Liver (tissue), 9 donors: Measurements from ENCODE around the gene TJP3. TPM values are rescaled to one million over a fixed set of nuclear protein-coding genes. Genes with fewer than 3 reads are reported as not detected.

Experiments used
- DNase-seq: peaks from one replicate; pipeline ENCODE4 v3.0.0-alpha.2; 2017; ENCODE audit warnings: low spot score
- H3K27ac ChIP-seq, 2 donors: one replicate each; pipeline ENCODE4 v1.7.0; 2013; ENCODE audit warnings: inconsistent platforms in 2 of 2, low read length in 2 of 2, control low read depth in 1 of 2, low read depth in 1 of 2, mild to moderate bottlenecking in 1 of 2
- H3K27me3 ChIP-seq, 4 donors: one replicate each; pipeline versions ENCODE4 v1.6.1 to v1.7.0; 2013; ENCODE audit warnings: low read length in 3 of 4, inconsistent platforms in 1 of 4, mild to moderate bottlenecking in 1 of 4, moderate library complexity in 1 of 4; ENCODE audit not compliant: control insufficient read depth in 4 of 4, insufficient read depth in 4 of 4
- H3K36me3 ChIP-seq, 4 donors: one replicate each; pipeline versions ENCODE4 v1.6.1 to v1.7.0; 2013; ENCODE audit warnings: low read length in 3 of 4, mild to moderate bottlenecking in 3 of 4, low read depth in 1 of 4, moderate library complexity in 1 of 4; ENCODE audit not compliant: control insufficient read depth in 4 of 4, insufficient read depth in 3 of 4
- H3K4me1 ChIP-seq, 4 donors: one replicate each; pipeline versions ENCODE4 v1.6.1 to v1.7.0; 2013; ENCODE audit warnings: low read length in 3 of 4, mild to moderate bottlenecking in 3 of 4, moderate library complexity in 1 of 4; ENCODE audit not compliant: control insufficient read depth in 4 of 4, insufficient read depth in 4 of 4
- H3K4me3 ChIP-seq, 3 donors: one replicate each; pipeline versions ENCODE4 v1.6.1 to v1.7.0; 2013; ENCODE audit warnings: low read length in 3 of 3, control low read depth in 1 of 3, low read depth in 1 of 3, mild to moderate bottlenecking in 1 of 3
- H3K9ac ChIP-seq, 2 donors: one replicate each; pipeline ENCODE4 v1.7.0; 2013; ENCODE audit warnings: low read length in 2 of 2, mild to moderate bottlenecking in 2 of 2, moderate library complexity in 2 of 2, control low read depth in 1 of 2, low read depth in 1 of 2
- H3K9me3 ChIP-seq, 4 donors: one replicate each; pipeline versions ENCODE4 v1.6.1 to v1.7.0; 2013; ENCODE audit warnings: low read length in 3 of 4; ENCODE audit not compliant: control insufficient read depth in 4 of 4
- EGR1 ChIP-seq, 2 donors: IDR thresholded peaks; 2 replicates each; pipeline ENCODE4 v1.6.1; 2016 to 2018; ENCODE audit warnings: antibody characterized with exemption in 2 of 2, low read depth in 2 of 2
- FOXA1 ChIP-seq: IDR thresholded peaks from 2 replicates; pipeline ENCODE4 v1.6.1; 2016; ENCODE audit warnings: antibody characterized with exemption
- FOXA2 ChIP-seq: IDR thresholded peaks from 2 replicates; pipeline ENCODE4 v1.6.1; 2016; ENCODE audit warnings: antibody characterized with exemption
- HNF4A ChIP-seq, 2 donors: conservative IDR thresholded peaks; 2 replicates each; pipeline ENCODE4 v1.6.1; 2016; ENCODE audit warnings: antibody characterized with exemption in 2 of 2, mild to moderate bottlenecking in 2 of 2
- HNF4G ChIP-seq: IDR thresholded peaks from 2 replicates; pipeline ENCODE4 v1.6.1; 2016; ENCODE audit warnings: antibody characterized with exemption
- NR2F2 ChIP-seq: IDR thresholded peaks from 2 replicates; pipeline ENCODE4 v1.6.1; 2016; ENCODE audit warnings: antibody characterized with exemption
- REST ChIP-seq: IDR thresholded peaks from 2 replicates; pipeline ENCODE4 v1.6.1; 2016; ENCODE audit warnings: antibody characterized with exemption, mild to moderate bottlenecking
- RXRA ChIP-seq, 2 donors: IDR thresholded peaks; 2 replicates each; pipeline ENCODE4 v1.6.1; 2017 to 2018; ENCODE audit warnings: antibody characterized with exemption in 2 of 2, mild to moderate bottlenecking in 1 of 2
- SP1 ChIP-seq: IDR thresholded peaks from 2 replicates; pipeline ENCODE4 v1.6.1; 2018; ENCODE audit warnings: antibody characterized with exemption, mild to moderate bottlenecking
- TAF1 ChIP-seq: conservative IDR thresholded peaks from 2 replicates; pipeline ENCODE4 v1.6.1; 2016; ENCODE audit warnings: antibody characterized with exemption, mild to moderate bottlenecking
- YY1 ChIP-seq: IDR thresholded peaks from 2 replicates; pipeline ENCODE4 v1.6.1; 2016; ENCODE audit warnings: antibody characterized with exemption, mild to moderate bottlenecking
- ZBTB33 ChIP-seq: IDR thresholded peaks from 2 replicates; pipeline ENCODE4 v1.6.1; 2016; ENCODE audit warnings: antibody characterized with exemption
- WGBS: extraction: QIAGEN DNeasy Blood & Tissue Kit; methylation state at CpG from one replicate; pipeline ENCODE4 v1.1.7; 2013; 5-methylcytosine and 5-hydroxymethylcytosine counted together
- polyA plus RNA-seq, 2 donors: library from polyadenylated mRNA; stranded (reverse) in 1 of 2; unstranded in 1 of 2; fragments of 200-250 nt in 1 of 2; fragments of >200 nt in 1 of 2; fragmentation: Nextera tagmentation in 1 of 2; extraction: Ambion mirVana in 1 of 2; gene quantifications; one replicate each; pipeline versions ENCODE4 v1.2.1 to v1.2.3, GENCODE V29; 2013 to 2015
- total RNA-seq, 2 donors: library from RNA; depleted of rRNA; stranded (reverse); fragments of >200 nt; gene quantifications; one replicate each; pipeline ENCODE4 v1.2.3, GENCODE V29; 2014
- TF ChIP-seq, protein P1 (sequence below): IDR thresholded peaks from 2 replicates; pipeline ENCODE4 v1.6.1; 2016; ENCODE audit warnings: antibody characterized with exemption
- TF ChIP-seq, protein P2 (sequence below): fragments of 150-350 bp; IDR thresholded peaks from 2 replicates; pipeline ENCODE4 v1.5.1; 2017; ENCODE audit warnings: improper control_type of control experiment, low read depth, low read length; ENCODE audit not compliant: missing input control
- TF ChIP-seq, protein P3 (sequence below): IDR thresholded peaks from 2 replicates; pipeline ENCODE4 v1.6.1; 2016; ENCODE audit warnings: antibody characterized with exemption
- donor health status: healthy.
- donor health status: healthy.
- donor health status: healthy.
- donor health status: healthy.
- donor health status: healthy.

Gene TJP3
- total and polyA plus RNA-seq, 4 donors, result 6.0 to 9.8 (median 6.7) TPM

DNA sequence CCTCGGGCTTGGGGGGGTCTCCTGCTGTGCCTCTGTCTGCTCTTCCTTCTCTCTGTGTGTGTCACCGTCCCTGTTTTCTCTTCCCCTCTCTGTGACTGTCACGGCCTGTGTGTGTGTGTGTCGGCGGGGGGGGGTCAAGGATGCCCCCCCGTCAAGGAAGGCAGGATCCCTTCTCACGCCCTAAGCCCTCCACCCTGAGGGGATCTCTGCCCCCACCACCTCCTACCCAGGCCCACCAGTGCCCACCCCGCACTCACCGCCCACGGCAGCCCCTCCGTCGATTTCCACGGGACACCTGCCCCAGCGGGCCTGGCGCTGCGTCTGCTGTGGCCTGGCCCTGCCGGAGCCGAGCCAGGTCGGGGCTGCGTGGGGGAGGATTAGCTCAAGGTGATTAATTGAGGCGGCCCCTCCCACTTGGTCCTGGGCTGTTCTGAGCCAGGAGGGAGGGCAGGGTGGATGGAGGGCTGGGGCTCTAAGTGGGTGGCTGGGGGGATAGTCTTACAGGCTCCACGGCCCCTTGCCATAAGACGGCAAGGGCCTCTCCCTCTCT lies 63.8 kb downstream of the TJP3 start, which contains the start of gene RAX2:
Gene RAX2 (minus strand): TSS at position 323 of the 550 bp plus-strand sequence. CDS start 486 bp downstream, outside the sequence.
- TF ChIP-seq EGR1 (IDR thresholded peaks at IDR 0.05; ENCODE audit: low read depth in 2 of 2) (no peak), RXRA (IDR thresholded peaks at IDR 0.05) (no peak), FOXA1 (no peak), REST (no peak), TAF1 (no peak), NR2F2 (no peak), HNF4A (conservative IDR thresholded peaks at IDR 0.05) (no peak), ZBTB33 (no peak), HNF4G (no peak)
- TF ChIP-seq, protein P1, sequence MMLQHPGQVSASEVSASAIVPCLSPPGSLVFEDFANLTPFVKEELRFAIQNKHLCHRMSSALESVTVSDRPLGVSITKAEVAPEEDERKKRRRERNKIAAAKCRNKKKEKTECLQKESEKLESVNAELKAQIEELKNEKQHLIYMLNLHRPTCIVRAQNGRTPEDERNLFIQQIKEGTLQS, result no peak
- H3K9me3 ChIP-seq, result no peaks in the 10 kb centered on the region
- no peak for DNase-seq

DNA sequence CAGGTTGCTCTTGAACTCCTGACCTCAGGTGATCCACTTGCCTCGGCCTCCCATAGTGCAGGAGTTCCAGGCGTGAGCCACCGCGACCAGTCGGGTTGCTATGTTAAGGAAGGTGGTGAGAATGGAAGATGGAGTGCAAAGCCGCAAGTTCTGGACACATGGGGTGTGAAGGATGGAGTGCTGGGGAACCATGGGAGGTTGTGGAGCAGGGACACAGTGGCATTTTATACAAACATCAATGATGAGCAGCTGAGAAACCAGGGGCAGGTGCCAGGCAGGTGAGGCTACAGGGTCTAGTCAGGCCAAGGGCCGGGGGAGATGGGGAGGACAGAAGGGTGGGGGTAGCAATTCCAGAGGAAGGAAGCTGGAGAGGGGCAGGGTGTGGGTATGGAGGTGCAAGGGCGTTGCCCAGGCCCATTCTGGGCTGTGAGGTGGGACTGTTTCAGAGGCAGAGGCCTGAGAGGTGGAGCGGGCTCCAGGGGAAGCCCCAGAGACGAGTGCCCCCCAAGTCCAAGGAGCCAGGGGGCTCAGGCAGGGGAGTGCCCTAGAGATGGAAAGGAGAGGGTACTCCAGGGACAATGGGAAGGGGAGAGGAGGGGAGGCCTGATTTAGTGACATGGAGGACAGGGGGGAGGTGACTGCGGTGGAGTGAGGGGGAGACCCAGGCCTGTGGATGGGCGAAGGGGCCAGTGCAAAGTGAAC lies 65.8 kb downstream of the TJP3 start:
- Histone ChIP-seq H3K36me3 (peaks cover 0 to 5% (median 2%) of the 10 kb centered on the region in 4 donors), H3K4me1 (no peaks in the 10 kb centered on the region), H3K4me3 (no peak overlapping the region), H3K27ac (no peak overlapping the region), H3K9me3 (no peaks in the 10 kb centered on the region), H3K9ac (no peak overlapping the region), H3K27me3 (no peaks in the 10 kb centered on the region)
- TF ChIP-seq SP1 (no peak), HNF4A (conservative IDR thresholded peaks at IDR 0.05) (no peak), RXRA (IDR thresholded peaks at IDR 0.05) (no peak), REST (no peak), NR2F2 (no peak), HNF4G (no peak), YY1 (no peak), ZBTB33 (no peak), FOXA2 (no peak)
- TF ChIP-seq, protein P2, sequence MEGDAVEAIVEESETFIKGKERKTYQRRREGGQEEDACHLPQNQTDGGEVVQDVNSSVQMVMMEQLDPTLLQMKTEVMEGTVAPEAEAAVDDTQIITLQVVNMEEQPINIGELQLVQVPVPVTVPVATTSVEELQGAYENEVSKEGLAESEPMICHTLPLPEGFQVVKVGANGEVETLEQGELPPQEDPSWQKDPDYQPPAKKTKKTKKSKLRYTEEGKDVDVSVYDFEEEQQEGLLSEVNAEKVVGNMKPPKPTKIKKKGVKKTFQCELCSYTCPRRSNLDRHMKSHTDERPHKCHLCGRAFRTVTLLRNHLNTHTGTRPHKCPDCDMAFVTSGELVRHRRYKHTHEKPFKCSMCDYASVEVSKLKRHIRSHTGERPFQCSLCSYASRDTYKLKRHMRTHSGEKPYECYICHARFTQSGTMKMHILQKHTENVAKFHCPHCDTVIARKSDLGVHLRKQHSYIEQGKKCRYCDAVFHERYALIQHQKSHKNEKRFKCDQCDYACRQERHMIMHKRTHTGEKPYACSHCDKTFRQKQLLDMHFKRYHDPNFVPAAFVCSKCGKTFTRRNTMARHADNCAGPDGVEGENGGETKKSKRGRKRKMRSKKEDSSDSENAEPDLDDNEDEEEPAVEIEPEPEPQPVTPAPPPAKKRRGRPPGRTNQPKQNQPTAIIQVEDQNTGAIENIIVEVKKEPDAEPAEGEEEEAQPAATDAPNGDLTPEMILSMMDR, result no peak
- TF ChIP-seq, protein P3, sequence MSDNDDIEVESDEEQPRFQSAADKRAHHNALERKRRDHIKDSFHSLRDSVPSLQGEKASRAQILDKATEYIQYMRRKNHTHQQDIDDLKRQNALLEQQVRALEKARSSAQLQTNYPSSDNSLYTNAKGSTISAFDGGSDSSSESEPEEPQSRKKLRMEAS, result no peak
- TF ChIP-seq, protein P1, result no peak
- DNase-seq, result no peak
- 82% methylated on average over 12 of the region's 12 CpGs for WGBS

More for the DNA sequence above, 63.8 kb downstream of the TJP3 start, which contains the start of gene RAX2:
- no peak within 1 kb of the TSS for H3K9ac ChIP-seq
- H3K27me3 ChIP-seq, result no peaks in the 10 kb centered on the region
- H3K36me3 ChIP-seq, result peaks cover 3 to 23% (median 5%) of the 10 kb centered on the region in 4 donors
- WGBS, result 57% methylated on average over 23 of the region's 23 CpGs
- no peak within 1 kb of the TSS for H3K4me3 ChIP-seq
- no peaks in the 10 kb centered on the region for H3K4me1 ChIP-seq
- H3K27ac ChIP-seq, result no peak within 1 kb of the TSS
